KMS-11 (cell line): ENCODE data around the gene SLC17A7.

Source experiments
- H2AFZ ChIP-seq: fragments of 200-600 bp; sonication (generic); 2 replicates; pipeline ENCODE4 v1.6.1; 2016; ENCODE audit warnings: antibody characterized with exemption, mixed run types, low read depth
- H3K27ac ChIP-seq: fragments of 200-600 bp; sonication (generic); 2 replicates; pipeline ENCODE4 v1.6.1; 2016; ENCODE audit warnings: mild to moderate bottlenecking, mixed run types
- H3K27me3 ChIP-seq: fragments of 200-600 bp; sonication (generic); 2 replicates; pipeline ENCODE4 v1.6.1; 2017; ENCODE audit warnings: mild to moderate bottlenecking, low read depth, mixed run types, moderate library complexity; ENCODE audit not compliant: insufficient read depth
- H3K36me3 ChIP-seq: fragments of 200-600 bp; sonication (generic); 2 replicates; pipeline ENCODE4 v1.6.1; 2017; ENCODE audit warnings: mild to moderate bottlenecking, mixed run types; ENCODE audit not compliant: insufficient read depth
- H3K4me1 ChIP-seq: fragments of 200-600 bp; sonication (generic); 2 replicates; pipeline ENCODE4 v1.6.1; 2016; ENCODE audit warnings: mild to moderate bottlenecking, low read depth, mixed run types; ENCODE audit not compliant: poor library complexity, severe bottlenecking
- H3K4me2 ChIP-seq: fragments of 200-600 bp; sonication (generic); 2 replicates; pipeline ENCODE4 v1.7.0; 2016; ENCODE audit warnings: mild to moderate bottlenecking, mixed run types
- H3K4me3 ChIP-seq: fragments of 200-600 bp; sonication (generic); IDR thresholded peaks from 2 replicates; pipeline ENCODE4 v1.6.1; 2017; ENCODE audit warnings: low read depth, low read length, mixed read lengths; ENCODE audit not compliant: insufficient read depth
- H3K79me2 ChIP-seq: fragments of 200-600 bp; sonication (generic); 2 replicates; pipeline ENCODE4 v1.6.1; 2016; ENCODE audit warnings: low read depth, mixed run types; ENCODE audit not compliant: insufficient read depth
- H3K9ac ChIP-seq: fragments of 200-600 bp; sonication (generic); 2 replicates; pipeline ENCODE4 v1.6.1; 2016; ENCODE audit warnings: mild to moderate bottlenecking, mixed run types
- H4K20me1 ChIP-seq: fragments of 200-600 bp; sonication (generic); 2 replicates; pipeline ENCODE4 v1.6.1; 2016; ENCODE audit warnings: mild to moderate bottlenecking, mixed run types; ENCODE audit not compliant: insufficient read depth
- TF ChIP-seq, protein P1 (sequence below): fragments of 200-600 bp; sonication (generic); conservative IDR thresholded peaks from 2 replicates; pipeline ENCODE4 v1.6.1; 2017; ENCODE audit warnings: low read depth, mild to moderate bottlenecking, antibody characterized with exemption, low read length, moderate library complexity, mixed read lengths

The SLC17A7 gene

DNA sequence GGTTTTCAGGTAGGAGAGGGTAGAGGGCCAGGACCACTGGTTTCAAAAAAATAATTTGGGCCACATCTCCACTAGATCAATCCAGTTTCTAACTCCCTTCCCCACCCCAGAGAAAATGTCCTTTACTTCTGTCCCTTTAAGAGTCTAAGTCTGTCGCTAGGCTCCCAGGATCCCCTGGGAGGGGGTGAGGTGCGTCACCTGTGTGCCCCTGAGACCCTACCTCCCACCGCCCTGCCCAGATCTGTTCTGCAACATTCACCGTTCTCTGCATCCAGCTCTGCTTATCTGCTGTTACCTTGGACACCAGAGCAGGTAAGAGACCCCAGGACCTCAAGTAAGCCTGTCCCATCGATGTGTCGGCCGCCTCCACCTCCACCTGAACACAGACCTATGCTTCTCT, 16.1 kb downstream of the SLC17A7 start, which contains the start of gene GFY:
Gene GFY, plus strand, starts transcription at position 211 of the 400 bp plus-strand sequence. CDS start 1,043 bp downstream, outside the sequence.
- no peak within 1 kb of the TSS for H2AFZ ChIP-seq
- H3K79me2 ChIP-seq, result no peaks in the 10 kb centered on the region
- no peak within 1 kb of the TSS for H3K4me2 ChIP-seq
- no peak within 1 kb of the TSS for H3K9ac ChIP-seq
- H3K4me3 ChIP-seq, result no peak within 1 kb of the TSS
- no peaks in the 10 kb centered on the region for H3K36me3 ChIP-seq
- no peak within 1 kb of the TSS for H3K27ac ChIP-seq
- H3K27me3 ChIP-seq, result peaks cover 99% of the 10 kb centered on the region
- TF ChIP-seq, protein P1, sequence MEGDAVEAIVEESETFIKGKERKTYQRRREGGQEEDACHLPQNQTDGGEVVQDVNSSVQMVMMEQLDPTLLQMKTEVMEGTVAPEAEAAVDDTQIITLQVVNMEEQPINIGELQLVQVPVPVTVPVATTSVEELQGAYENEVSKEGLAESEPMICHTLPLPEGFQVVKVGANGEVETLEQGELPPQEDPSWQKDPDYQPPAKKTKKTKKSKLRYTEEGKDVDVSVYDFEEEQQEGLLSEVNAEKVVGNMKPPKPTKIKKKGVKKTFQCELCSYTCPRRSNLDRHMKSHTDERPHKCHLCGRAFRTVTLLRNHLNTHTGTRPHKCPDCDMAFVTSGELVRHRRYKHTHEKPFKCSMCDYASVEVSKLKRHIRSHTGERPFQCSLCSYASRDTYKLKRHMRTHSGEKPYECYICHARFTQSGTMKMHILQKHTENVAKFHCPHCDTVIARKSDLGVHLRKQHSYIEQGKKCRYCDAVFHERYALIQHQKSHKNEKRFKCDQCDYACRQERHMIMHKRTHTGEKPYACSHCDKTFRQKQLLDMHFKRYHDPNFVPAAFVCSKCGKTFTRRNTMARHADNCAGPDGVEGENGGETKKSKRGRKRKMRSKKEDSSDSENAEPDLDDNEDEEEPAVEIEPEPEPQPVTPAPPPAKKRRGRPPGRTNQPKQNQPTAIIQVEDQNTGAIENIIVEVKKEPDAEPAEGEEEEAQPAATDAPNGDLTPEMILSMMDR, result no peak
- no peaks in the 10 kb centered on the region for H4K20me1 ChIP-seq
- H3K4me1 ChIP-seq, result peaks cover 9% of the 10 kb centered on the region

DNA sequence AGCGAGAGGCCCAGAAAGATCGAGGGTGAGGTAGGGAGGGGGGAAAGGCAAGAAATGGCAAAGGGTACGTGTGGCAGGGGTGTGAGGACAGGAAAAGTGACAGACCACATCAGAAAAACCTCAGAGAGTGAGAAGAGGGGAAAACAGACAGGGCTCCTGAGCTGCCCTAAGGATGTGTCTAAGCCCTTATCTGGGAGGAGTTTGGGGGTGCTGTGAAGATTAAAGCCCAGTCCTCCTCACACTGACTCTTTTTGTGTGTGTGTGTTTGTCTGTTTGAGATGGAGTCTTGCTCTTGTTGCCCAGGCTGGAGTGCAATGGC, 17.4 kb downstream of the SLC17A7 start:
- no peak overlapping the region for H2AFZ ChIP-seq
- no peaks in the 10 kb centered on the region for H4K20me1 ChIP-seq
- no peak overlapping the region for H3K4me2 ChIP-seq
- H3K9ac ChIP-seq, result no peak overlapping the region
- TF ChIP-seq, protein P1, result no peak
- no peak overlapping the region for H3K4me3 ChIP-seq
- peaks cover 99% of the 10 kb centered on the region for H3K27me3 ChIP-seq
- no peaks in the 10 kb centered on the region for H3K79me2 ChIP-seq
- H3K4me1 ChIP-seq, result peaks cover 4% of the 10 kb centered on the region
- H3K36me3 ChIP-seq, result no peaks in the 10 kb centered on the region
- H3K27ac ChIP-seq, result no peak overlapping the region

DNA sequence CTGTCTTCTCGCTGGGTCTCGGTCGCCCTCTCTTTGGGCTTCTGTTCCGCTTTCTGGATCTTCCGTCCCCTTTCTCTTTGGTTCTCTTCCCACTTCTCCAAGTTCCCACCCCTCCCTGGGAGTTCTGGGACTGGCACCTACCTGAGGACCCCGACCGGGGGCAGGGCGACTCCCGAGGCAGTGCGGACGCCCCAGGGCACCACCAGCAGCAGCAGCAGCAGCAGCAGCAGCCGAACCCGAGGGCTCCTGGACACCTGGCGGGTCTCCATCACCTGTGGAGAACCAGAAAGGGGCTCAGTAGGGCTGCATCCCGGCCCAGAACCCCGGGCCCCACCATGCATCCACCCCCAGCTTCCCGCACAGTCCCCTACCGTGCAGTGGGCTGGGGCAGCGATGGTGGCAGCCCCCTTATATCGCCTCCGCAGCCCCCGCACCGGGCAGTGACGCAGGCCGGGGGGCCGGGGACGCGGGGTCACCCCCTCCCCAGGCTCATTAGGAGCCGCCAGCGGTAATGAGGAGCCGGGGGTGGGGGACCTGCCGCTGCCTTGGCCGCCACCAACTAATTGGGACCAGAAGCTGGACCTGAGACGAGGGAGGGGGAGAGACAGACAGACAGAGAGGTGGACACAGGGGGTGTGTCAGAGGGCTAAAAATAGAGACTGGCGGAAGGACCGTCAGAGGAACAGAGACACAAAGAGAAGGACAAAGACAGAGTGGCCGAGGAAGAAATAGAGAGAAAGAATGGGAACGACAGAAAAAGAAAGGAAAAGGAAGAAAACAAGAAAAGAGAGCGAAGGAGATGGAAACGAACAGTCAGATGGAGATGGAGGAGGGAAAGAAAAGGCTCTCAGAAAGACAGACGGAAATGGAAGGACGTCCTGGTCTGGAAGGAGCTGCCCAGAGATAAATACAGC, 18.0 kb downstream of the SLC17A7 start, which contains the start of gene PTH2:
Gene PTH2, minus strand, starts transcription at position 371 of the 914 bp plus-strand sequence. Its CDS starts 102 bp downstream, at position 269.
- TF ChIP-seq, protein P1, result no peak
- no peak within 1 kb of the TSS for H3K27ac ChIP-seq
- H3K4me1 ChIP-seq, result peaks cover 4% of the 10 kb centered on the region
- no peak within 1 kb of the TSS for H3K4me2 ChIP-seq
- no peak within 1 kb of the TSS; the same call in 1 of the 2 replicates for H2AFZ ChIP-seq
- no peaks in the 10 kb centered on the region for H4K20me1 ChIP-seq
- H3K4me3 ChIP-seq, result no peak within 1 kb of the TSS
- no peak within 1 kb of the TSS for H3K9ac ChIP-seq
- no peaks in the 10 kb centered on the region for H3K79me2 ChIP-seq
- peaks cover 99% of the 10 kb centered on the region for H3K27me3 ChIP-seq
- no peaks in the 10 kb centered on the region for H3K36me3 ChIP-seq

DNA sequence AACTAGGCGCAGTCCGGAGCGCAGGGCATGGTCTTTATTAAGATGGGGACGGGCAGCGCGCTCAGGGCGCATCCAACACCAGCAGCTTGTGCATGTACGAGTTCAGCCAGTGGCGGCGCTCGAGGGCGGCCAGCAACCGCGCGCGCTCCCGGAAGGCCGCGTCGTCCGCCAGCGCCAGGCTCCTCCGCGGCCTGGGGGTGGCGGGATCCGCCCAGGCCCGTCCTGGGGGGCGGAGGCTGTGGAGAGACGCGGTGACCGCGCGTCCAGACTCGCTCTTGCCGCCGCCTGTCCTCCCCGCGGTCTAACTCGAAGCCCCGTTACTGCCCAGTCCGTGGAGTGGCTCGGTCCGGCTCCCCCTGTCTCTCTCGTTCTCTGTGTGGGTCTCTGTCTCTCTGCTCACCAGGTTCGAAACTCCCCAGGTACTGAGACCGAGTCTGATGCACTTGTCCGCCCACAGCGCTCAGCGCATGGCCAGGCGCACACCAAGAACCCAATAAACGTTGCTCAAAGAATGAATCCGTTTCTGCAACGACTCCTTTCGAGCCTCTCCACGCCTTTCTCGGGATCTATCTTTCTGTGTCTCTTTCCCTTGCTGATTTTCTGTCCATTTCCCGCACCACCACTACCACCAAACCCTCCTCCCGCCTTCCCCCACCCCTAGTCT, 18.8 kb downstream of the SLC17A7 start:
- no peaks in the 10 kb centered on the region for H4K20me1 ChIP-seq
- H3K27ac ChIP-seq, result no peak overlapping the region
- H3K9ac ChIP-seq, result no peak overlapping the region
- no peak overlapping the region; the same call in 1 of the 2 replicates for H2AFZ ChIP-seq
- H3K27me3 ChIP-seq, result peaks cover 99% of the 10 kb centered on the region
- TF ChIP-seq, protein P1, result no peak
- H3K79me2 ChIP-seq, result no peaks in the 10 kb centered on the region
- peaks cover 4% of the 10 kb centered on the region for H3K4me1 ChIP-seq
- no peak overlapping the region for H3K4me2 ChIP-seq
- H3K4me3 ChIP-seq, result no peak overlapping the region
- H3K36me3 ChIP-seq, result no peaks in the 10 kb centered on the region
